Keratinocyte (primary cell): ENCODE data around the gene AUNIP.

Experiments used
- CTCF ChIP-seq, 3 experiments: IDR thresholded peaks in 1 of 3; conservative IDR thresholded peaks in 1 of 3; optimal IDR thresholded peaks in 1 of 3; 2 replicates in 2 of 3; 3 replicates in 1 of 3; pipeline versions ENCODE3 to v1.5.1; 2011; ENCODE audit warnings: low read length in 3 of 3, mild to moderate bottlenecking in 3 of 3, moderate library complexity in 2 of 3, control low read depth in 1 of 3, inconsistent platforms in 1 of 3; ENCODE audit not compliant: insufficient read depth in 2 of 3; ENCODE audit errors: extremely low read depth in 1 of 3
- EZH2 ChIP-seq: IDR thresholded peaks from one replicate; pipeline ENCODE4 v1.6.1; 2012; ENCODE audit warnings: inconsistent platforms, mild to moderate bottlenecking, low read length, moderate library complexity

GRCh38 chr1:25809283-25809926, 49.9 kb downstream of the AUNIP start:
- TF ChIP-seq CTCF (optimal IDR thresholded peaks at IDR 0.05 in 1 of 3, IDR thresholded peaks at IDR 0.05 in 1 of 3, conservative IDR thresholded peaks at IDR 0.05 in 1 of 3; ENCODE audit: extremely low read depth in 1 of 3, insufficient read depth in 2 of 3, low read length in 3 of 3) (no peak), EZH2 (no peak)
